22Rv1 (cell line): ENCODE measurements around the gene ASCC1.
A peak's percentile ranks its signal among the peaks of the same experiment; 100 is the strongest.

Experiments used
- H3K27ac ChIP-seq: fragments of 450-650 bp; 2 replicates; pipeline ENCODE4 v1.5.1; 2017
- ZFX ChIP-seq: fragments of 450-650 bp; IDR thresholded peaks from 2 replicates; pipeline ENCODE4 v1.6.1; 2017; ENCODE audit warnings: antibody characterized with exemption, borderline replicate concordance
- TF ChIP-seq, protein P1 (sequence below): fragments of 450-650 bp; IDR thresholded peaks from 2 replicates; pipeline ENCODE4 v1.5.1; 2017; ENCODE audit warnings: mild to moderate bottlenecking

Gene ASCC1

DNA sequence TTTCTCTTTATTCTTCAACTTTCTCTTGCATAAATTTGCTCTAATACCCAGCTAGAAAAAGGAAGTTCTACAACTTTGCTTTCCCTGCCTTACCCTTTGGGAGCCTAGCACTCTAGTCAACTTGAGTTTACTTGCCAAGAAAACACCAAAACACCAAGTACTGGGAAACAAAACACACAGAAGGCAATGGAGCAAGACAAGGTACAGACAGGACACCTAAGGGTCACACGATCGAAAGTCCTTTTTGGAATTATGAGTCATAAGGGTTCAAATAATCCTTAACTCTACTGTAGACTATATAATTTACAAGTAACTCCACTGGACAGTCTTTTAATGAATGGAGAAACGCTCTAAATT is 42.8 kb downstream of the ASCC1 start:
- TF ChIP-seq ZFX, result no peak
- TF ChIP-seq, protein P1, sequence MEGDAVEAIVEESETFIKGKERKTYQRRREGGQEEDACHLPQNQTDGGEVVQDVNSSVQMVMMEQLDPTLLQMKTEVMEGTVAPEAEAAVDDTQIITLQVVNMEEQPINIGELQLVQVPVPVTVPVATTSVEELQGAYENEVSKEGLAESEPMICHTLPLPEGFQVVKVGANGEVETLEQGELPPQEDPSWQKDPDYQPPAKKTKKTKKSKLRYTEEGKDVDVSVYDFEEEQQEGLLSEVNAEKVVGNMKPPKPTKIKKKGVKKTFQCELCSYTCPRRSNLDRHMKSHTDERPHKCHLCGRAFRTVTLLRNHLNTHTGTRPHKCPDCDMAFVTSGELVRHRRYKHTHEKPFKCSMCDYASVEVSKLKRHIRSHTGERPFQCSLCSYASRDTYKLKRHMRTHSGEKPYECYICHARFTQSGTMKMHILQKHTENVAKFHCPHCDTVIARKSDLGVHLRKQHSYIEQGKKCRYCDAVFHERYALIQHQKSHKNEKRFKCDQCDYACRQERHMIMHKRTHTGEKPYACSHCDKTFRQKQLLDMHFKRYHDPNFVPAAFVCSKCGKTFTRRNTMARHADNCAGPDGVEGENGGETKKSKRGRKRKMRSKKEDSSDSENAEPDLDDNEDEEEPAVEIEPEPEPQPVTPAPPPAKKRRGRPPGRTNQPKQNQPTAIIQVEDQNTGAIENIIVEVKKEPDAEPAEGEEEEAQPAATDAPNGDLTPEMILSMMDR, result no peak
- no peak overlapping the region for H3K27ac ChIP-seq

DNA sequence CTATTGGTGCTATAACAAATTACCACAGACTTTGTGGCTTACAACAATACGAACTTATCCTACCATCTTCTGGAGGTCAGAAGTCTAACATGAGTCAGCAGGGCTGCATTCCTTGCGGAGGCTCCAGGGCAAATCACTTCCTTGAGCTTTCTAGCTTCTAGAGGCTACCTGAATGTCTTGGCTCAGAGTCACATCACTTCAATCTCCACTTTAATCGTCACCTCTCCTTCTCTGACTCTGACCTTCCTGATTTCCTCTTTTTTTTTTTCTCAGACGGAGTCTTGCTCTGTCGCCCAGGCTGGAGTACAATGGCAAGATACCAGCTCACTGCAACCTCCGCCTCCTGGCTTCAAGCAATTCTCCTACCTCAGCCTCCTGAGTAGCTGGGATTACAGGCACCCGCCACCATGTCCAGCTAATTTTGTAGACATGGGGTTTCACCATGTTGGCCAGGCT is 44.9 kb downstream of the ASCC1 start:
- H3K27ac ChIP-seq, result no peak overlapping the region
- TF ChIP-seq, protein P1, result no peak
- no peak for TF ChIP-seq ZFX

DNA sequence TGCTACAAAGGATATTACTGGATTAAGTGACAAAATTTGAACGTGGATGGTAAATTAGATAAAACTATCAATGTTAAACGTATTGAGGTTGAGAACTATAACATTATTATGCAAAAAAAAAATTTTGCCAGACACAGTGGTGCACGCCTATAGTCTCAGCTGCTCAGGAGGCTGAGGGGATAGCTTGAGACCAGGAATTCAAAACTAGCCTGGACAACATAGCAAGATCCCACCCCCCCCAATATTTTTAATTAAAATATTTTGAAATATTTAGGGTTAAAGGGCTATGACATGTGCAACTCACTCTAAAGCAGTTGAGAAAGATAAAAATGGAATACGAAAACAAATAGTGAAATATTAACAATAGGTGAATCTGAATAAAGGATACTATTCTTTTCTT is 45.3 kb downstream of the ASCC1 start:
- H3K27ac ChIP-seq, result no peak overlapping the region
- TF ChIP-seq ZFX, result no peak
- TF ChIP-seq, protein P1, result no peak

DNA sequence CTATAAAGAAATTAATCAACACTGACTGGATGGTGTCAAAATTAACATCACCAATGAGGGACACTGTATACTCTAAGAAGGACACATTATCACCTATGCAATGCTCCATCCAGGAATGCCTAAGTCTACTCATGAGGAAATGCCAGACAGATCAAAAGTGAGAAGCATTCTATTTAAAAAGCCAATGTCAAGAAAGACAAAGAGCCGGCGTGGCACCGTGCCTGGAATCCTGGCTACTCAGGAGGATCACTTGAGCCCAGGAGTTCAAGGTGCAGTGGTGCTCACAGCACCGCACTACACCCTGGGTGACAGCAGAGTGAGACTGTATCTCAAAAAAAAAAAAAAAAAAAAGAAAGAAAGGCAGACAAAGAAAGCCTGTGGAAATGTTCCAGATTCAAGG is 45.8 kb downstream of the ASCC1 start:
- TF ChIP-seq ZFX, result no peak
- TF ChIP-seq, protein P1, result no peak
- H3K27ac ChIP-seq, result no peak overlapping the region

DNA sequence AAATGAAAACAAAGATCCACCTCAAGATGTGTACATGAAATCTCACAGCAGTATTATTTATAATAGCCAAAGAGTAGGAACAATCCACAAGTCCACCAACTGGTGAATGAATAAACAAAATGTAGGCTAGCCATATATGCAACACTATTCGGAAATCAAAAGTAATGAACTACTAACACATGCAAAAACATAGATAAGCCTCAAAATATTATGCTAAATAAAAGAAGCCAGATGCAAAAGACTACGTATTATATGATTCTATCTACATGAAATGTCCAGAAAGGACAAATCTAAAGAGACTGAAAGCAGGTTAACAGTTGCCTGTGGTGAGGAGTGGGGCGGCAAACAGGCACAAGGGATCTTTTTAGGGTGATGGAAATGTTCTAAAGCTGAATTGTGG is 49.0 kb downstream of the ASCC1 start:
- no peak overlapping the region for H3K27ac ChIP-seq
- TF ChIP-seq, protein P1, result no peak
- no peak for TF ChIP-seq ZFX

DNA sequence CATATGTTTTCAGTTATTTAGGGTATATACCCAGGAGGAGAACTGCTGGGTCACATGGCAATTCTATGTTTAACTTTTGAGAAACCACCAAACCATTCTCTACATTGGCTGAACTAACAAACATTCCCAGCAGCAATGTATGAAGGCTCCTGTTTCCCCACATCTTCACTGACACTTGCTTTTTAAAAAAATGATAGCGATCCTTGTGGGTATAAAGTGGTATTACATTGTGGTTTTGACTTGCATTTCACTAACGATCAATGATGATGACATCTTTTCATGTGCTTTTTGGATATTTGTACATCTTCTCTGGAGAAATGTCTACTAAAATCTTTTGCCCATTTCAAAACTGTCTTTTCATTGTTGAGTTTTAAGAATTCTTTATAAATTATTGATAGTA is 51.5 kb downstream of the ASCC1 start:
- H3K27ac ChIP-seq, result no peak overlapping the region
- TF ChIP-seq ZFX, result no peak
- TF ChIP-seq, protein P1, result peak; percentile 16

DNA sequence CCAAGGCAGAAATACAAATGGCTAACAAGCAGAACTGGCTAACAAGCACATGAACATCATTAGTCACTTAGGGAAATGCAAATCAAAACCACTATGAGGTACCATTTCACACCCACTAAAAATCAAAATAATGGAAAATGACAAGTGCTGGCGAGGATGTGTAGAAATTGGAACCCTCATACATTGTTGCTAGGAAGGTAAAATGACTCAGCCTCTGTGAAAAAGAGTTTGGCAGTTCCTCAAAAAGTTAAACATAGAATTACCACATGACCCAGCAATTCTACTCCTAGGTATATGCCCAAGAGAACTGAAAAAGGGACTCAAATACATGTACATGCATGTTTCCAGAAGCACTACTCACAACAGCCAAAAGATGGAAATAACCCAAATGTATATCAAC is 53.1 kb downstream of the ASCC1 start:
- H3K27ac ChIP-seq, result no peak overlapping the region
- TF ChIP-seq, protein P1, result no peak
- TF ChIP-seq ZFX, result no peak
